TTC549 (cell line): ENCODE results near the gene NAT8L.

Experiments
- FAIRE-seq: peaks from 2 replicates; lab custom pipeline; 2012; peaks lifted over from hg19 to GRCh38; lab: Jason Lieb, UNC

The NAT8L gene

DNA sequence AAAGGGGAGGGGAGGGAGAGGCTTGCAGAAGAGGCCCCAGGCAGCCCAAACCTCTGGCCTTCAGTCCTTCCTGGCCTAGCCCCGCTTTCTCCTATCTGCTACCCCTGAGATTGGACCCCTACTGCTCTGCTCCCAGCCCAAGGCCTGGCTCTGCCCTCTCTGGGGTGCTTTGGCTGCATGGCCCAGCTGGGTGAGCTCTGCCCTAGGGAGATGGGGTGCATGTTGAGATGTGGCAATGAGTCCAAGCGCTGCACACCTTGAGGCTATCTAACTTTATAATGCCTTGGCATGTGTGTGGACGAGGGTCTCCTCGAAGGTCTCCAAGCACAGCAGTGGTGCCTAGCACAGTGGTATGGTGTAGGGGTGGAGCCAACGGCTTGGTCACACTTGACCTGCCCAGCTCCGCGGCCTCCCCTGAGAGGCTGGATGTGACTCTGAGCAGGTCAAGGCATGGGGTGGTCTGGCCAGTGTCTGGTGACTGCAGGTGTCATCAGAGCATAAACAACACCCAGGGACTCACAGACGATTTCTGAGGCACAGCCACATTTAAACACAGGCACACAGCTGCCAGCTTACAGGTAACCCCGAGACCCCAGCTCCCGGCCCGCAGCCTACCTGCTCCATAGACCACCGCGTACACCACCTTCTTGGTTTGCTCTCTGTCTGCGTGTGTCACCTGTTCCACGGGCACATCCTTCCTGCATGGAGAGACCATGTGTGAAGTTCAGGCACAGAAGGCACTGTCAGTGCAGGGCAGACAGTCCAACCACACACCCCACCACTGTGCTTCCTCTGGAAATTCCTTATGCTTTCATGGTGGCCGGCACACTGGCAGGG is 36.3 kb downstream of the NAT8L start:
- FAIRE-seq: no peak

- FAIRE-seq: no peak
These were observed 37.0 kb downstream of the NAT8L start for GRCh38 chr4:2096073-2096609.

DNA sequence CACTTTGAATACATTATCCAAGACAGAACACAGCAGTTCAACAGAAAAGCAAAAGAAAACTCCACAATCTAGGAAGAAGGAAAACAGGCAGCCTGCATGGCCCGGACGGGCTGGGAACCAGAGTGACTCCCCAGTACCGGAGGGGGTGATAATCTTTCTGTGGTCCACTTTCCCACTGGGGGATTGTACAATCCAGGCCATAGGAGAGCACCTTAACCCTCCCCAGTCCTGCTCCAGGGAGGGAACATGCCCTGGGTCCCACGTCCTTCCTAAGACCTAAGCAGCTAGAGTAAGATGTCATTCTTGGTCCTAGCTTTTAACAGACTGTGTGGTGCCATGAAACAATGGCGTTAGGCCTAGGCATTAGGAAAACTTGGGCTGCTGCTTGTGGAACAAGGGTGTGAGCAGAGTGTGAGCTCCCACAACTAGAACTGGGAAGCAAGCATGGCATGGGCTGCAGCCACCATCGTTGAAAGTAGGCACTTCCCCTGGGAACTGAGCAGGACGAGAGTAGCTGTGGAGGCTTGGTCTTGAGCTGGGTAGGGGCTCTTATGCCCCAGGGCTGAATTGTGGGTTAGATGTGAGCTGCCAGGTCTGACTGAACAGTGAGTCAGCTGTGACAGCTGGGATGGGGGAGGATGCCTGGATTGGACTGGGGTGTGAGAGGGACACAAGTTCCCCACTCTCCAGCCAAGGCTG is 42.4 kb downstream of the NAT8L start:
- no peak for FAIRE-seq

GRCh38 chr4:2102045-2102883 is 43.1 kb downstream of the NAT8L start:
- no peak for FAIRE-seq

- FAIRE-seq: no peak
These were observed 44.2 kb downstream of the NAT8L start for GRCh38 chr4:2103127-2103842.

GRCh38 chr4:2103843-2104547 is 44.9 kb downstream of the NAT8L start:
- FAIRE-seq: no peak

GRCh38 chr4:2104556-2105345 is 45.6 kb downstream of the NAT8L start:
- FAIRE-seq: no peak

DNA sequence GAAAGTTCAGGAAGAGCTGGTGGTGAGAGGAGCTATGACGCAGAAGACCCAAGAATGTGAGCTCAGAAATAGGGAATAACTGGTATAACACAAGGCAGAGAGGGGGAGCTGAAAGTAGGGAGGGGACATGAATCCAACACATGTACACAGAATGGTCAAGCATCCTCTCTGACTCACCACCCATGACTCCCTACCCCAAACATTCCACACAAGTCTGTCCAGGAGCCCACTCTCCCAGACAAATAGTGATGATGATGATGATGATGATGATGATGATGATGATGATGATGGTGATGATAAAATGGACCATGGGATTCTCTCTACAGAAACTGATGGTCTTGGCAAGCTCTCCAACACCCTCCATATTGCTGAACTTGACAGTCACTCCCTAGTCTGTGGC is 46.4 kb downstream of the NAT8L start:
- no peak for FAIRE-seq

GRCh38 chr4:2116687-2117400 is 57.7 kb downstream of the NAT8L start:
- no peak for FAIRE-seq
